ENCODE measurements around the gene HS6ST1.

- TF ChIP-seq CTCF (IDR thresholded peaks at IDR 0.05) (no peak), POLR2AphosphoS5 (IDR thresholded peaks at IDR 0.05; ENCODE audit: low read depth, low read length) (no peak), SIN3A (IDR thresholded peaks at IDR 0.05; ENCODE audit: borderline replicate concordance, insufficient read depth, low read depth, low read length) (no peak)
Measured at GRCh38 chr2:128354161-128354560, 35.5 kb upstream of the HS6ST1 start.

Data from Panc1 (cell line).